GM12875 (cell line): ENCODE results near the gene MYL2.

Experiments used
- H3K4me3 ChIP-seq: one replicate; pipeline ENCODE4 v1.5.1; 2011; ENCODE audit warnings: low read depth, low read length, control low read depth
- CTCF ChIP-seq: IDR thresholded peaks from 2 replicates; pipeline ENCODE4 v1.5.1; 2011; ENCODE audit warnings: low read depth, mild to moderate bottlenecking, control low read depth, inconsistent platforms, low read length, moderate library complexity, borderline replicate concordance; ENCODE audit not compliant: insufficient read depth

MYL2 gene

GRCh38 chr12:110948041-110948440 lies 27.7 kb upstream of the MYL2 start:
- TF ChIP-seq CTCF: no peak
- H3K4me3 ChIP-seq: no peak overlapping the region

- TF ChIP-seq CTCF: no peak
- H3K4me3 ChIP-seq: no peak overlapping the region
These were observed 23.0 kb upstream of the MYL2 start for GRCh38 chr12:110943373-110943772.

GRCh38 chr12:110941391-110941790 lies 21.0 kb upstream of the MYL2 start:
- TF ChIP-seq CTCF: no peak
- H3K4me3 ChIP-seq: no peak overlapping the region

DNA sequence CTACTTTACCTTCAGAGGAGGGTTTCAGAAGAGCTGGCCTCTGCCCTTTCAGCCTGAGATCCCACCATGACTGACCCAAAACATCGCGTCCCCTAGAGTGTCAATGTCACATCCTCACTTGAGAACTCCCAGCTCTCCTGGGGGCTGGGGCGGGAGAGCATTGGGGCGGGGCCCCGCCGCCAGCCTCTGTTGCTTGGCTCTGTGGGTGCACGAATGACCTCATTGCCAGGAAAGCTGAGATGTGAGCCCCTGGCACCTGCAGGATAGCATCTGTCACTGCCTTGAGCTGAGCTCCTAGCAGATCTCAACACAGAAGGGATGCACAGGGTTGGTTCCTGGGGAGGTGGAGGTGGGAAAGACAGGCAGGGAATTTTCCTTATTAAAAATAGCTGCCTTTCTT lies 20.6 kb upstream of the MYL2 start:
- TF ChIP-seq CTCF: no peak

GRCh38 chr12:110940296-110940695 lies 19.9 kb upstream of the MYL2 start:
- H3K4me3 ChIP-seq: no peak overlapping the region
- TF ChIP-seq CTCF: no peak

More for the DNA sequence above, 20.6 kb upstream of the MYL2 start:
- no peak overlapping the region for H3K4me3 ChIP-seq

GRCh38 chr12:110937104-110937641 lies 16.8 kb upstream of the MYL2 start:
- no peak overlapping the region for H3K4me3 ChIP-seq
- peak; percentile 94 for TF ChIP-seq CTCF

GRCh38 chr12:110936367-110937103 lies 16.2 kb upstream of the MYL2 start:
- H3K4me3 ChIP-seq: no peak overlapping the region
- TF ChIP-seq CTCF: no peak
